Gastroesophageal sphincter (tissue), 3 donors: ENCODE data around the gene ASAP2.

ENCODE experiments used
- CTCF ChIP-seq, 4 experiments: fragments of 200-600 bp in 2 of 4; fragments of 450-650 bp in 2 of 4; sonication (generic) in 1 of 4; IDR thresholded peaks; one replicate each; pipeline ENCODE4 v1.5.1; 2017 to 2019; ENCODE audit warnings: antibody characterized with exemption in 4 of 4, mild to moderate bottlenecking in 2 of 4, moderate library complexity in 2 of 4
- EP300 ChIP-seq: sonication (generic); formaldehyde crosslinking; IDR thresholded peaks from one replicate; pipeline ENCODE4 v1.6.1; 2017; ENCODE audit warnings: antibody characterized with exemption, mild to moderate bottlenecking
- POLR2AphosphoS5 ChIP-seq: sonication (generic); formaldehyde crosslinking; IDR thresholded peaks from one replicate; pipeline ENCODE4 v1.6.1; 2017; ENCODE audit warnings: antibody characterized with exemption

GRCh38 chr2:9170458-9171130 lies 36.0 kb upstream of the ASAP2 start:
- TF ChIP-seq EP300: no peak
- TF ChIP-seq CTCF (IDR thresholded peaks at IDR 0.05): no peak
- no peak for TF ChIP-seq POLR2AphosphoS5
